Astrocyte (in vitro differentiated cells and primary cell): ENCODE results near the gene LHFPL3. TPM values are rescaled to one million over a fixed set of nuclear protein-coding genes. Genes with fewer than 3 reads are reported as not detected.

Experiments used
- DNase-seq: peaks from one replicate; pipeline ENCODE4 v3.0.0-alpha.2; 2010; ENCODE audit warnings: low read depth
- FAIRE-seq: peaks from 2 replicates; lab custom pipeline; 2011; peaks lifted over from hg19 to GRCh38; lab: Jason Lieb, UNC
- H2AFZ ChIP-seq: 2 replicates; pipeline ENCODE4 v1.6.0; 2012; ENCODE audit warnings: low read depth, low read length, inconsistent platforms
- H3K27ac ChIP-seq: 2 replicates; pipeline ENCODE4 v1.5.1; 2011; ENCODE audit warnings: low read depth, low read length, inconsistent platforms
- H3K27me3 ChIP-seq: 2 replicates; pipeline ENCODE4 v1.6.0; 2011; ENCODE audit warnings: low read length, inconsistent platforms; ENCODE audit not compliant: insufficient read depth
- H3K36me3 ChIP-seq: 2 replicates; pipeline ENCODE4 v1.5.1; 2011; ENCODE audit warnings: low read length, inconsistent platforms; ENCODE audit not compliant: insufficient read depth
- H3K4me1 ChIP-seq: 2 replicates; pipeline ENCODE4 v1.5.1; 2011; ENCODE audit warnings: low read length, inconsistent platforms; ENCODE audit not compliant: insufficient read depth
- H3K4me2 ChIP-seq: 2 replicates; pipeline ENCODE4 v1.6.0; 2012; ENCODE audit warnings: low read length, inconsistent platforms
- H3K4me3 ChIP-seq: 2 replicates; pipeline ENCODE4 v1.5.1; 2011; ENCODE audit warnings: low read depth, mild to moderate bottlenecking, low read length, inconsistent platforms; ENCODE audit not compliant: insufficient read depth
- H3K79me2 ChIP-seq: 2 replicates; pipeline ENCODE4 v1.6.0; 2012; ENCODE audit warnings: mild to moderate bottlenecking, low read length, inconsistent platforms; ENCODE audit not compliant: insufficient read depth
- H3K9ac ChIP-seq: 2 replicates; pipeline ENCODE4 v1.6.0; 2012; ENCODE audit warnings: mild to moderate bottlenecking, low read length, inconsistent platforms
- H3K9me3 ChIP-seq: 2 replicates; pipeline ENCODE4 v1.5.1; 2012; ENCODE audit warnings: low read depth, mild to moderate bottlenecking, low read length, inconsistent platforms; ENCODE audit not compliant: insufficient read depth
- H4K20me1 ChIP-seq: 2 replicates; pipeline ENCODE4 v1.6.0; 2012; ENCODE audit warnings: low read length, inconsistent platforms; ENCODE audit not compliant: insufficient read depth
- H3K27ac Mint-ChIP-seq: one replicate; pipeline ENCODE4 v1.8.0; 2021; ENCODE audit warnings: mild to moderate bottlenecking, mixed read lengths; ENCODE audit not compliant: unreplicated experiment
- H3K27me3 Mint-ChIP-seq: one replicate; pipeline ENCODE4 v1.8.0; 2021; ENCODE audit warnings: low read depth, mixed read lengths; ENCODE audit not compliant: unreplicated experiment
- H3K36me3 Mint-ChIP-seq: one replicate; pipeline ENCODE4 v1.8.0; 2021; ENCODE audit warnings: low read depth, mixed read lengths; ENCODE audit not compliant: unreplicated experiment
- H3K4me1 Mint-ChIP-seq: one replicate; pipeline ENCODE4 v1.8.0; 2021; ENCODE audit warnings: low read depth, mixed read lengths; ENCODE audit not compliant: unreplicated experiment
- H3K4me3 Mint-ChIP-seq: one replicate; pipeline ENCODE4 v1.8.0; 2021; ENCODE audit warnings: mild to moderate bottlenecking, moderate library complexity, mixed read lengths; ENCODE audit not compliant: unreplicated experiment
- H3K9me3 Mint-ChIP-seq: one replicate; pipeline ENCODE4 v1.8.0; 2021; ENCODE audit warnings: mild to moderate bottlenecking, mixed read lengths; ENCODE audit not compliant: unreplicated experiment
- EZH2 ChIP-seq: IDR thresholded peaks from 2 replicates; pipeline ENCODE4 v1.6.1; 2012; ENCODE audit warnings: mild to moderate bottlenecking, low read length, inconsistent platforms; ENCODE audit not compliant: insufficient read depth
- total RNA-seq: library from RNA; stranded (reverse); gene quantifications from 2 replicates; pipeline ENCODE4 v1.2.1, GENCODE V29; 2021
- TF ChIP-seq, protein P1 (sequence below): IDR thresholded peaks from 2 replicates; pipeline ENCODE4 v1.5.1; 2011; ENCODE audit warnings: low read depth, mild to moderate bottlenecking, inconsistent platforms, low read length, moderate library complexity; ENCODE audit not compliant: insufficient read depth

Gene LHFPL3
- total RNA-seq, 1 donor from 2014 or later: not detected

- Histone ChIP-seq H4K20me1 (no peaks in the 10 kb centered on the region), H3K9ac (no peak overlapping the region)
These were observed 605.2 kb downstream of the LHFPL3 start for GRCh38 chr7:104933521-104933988.

GRCh38 chr7:104934665-104935064 lies 606.3 kb downstream of the LHFPL3 start:
- TF ChIP-seq, protein P1, sequence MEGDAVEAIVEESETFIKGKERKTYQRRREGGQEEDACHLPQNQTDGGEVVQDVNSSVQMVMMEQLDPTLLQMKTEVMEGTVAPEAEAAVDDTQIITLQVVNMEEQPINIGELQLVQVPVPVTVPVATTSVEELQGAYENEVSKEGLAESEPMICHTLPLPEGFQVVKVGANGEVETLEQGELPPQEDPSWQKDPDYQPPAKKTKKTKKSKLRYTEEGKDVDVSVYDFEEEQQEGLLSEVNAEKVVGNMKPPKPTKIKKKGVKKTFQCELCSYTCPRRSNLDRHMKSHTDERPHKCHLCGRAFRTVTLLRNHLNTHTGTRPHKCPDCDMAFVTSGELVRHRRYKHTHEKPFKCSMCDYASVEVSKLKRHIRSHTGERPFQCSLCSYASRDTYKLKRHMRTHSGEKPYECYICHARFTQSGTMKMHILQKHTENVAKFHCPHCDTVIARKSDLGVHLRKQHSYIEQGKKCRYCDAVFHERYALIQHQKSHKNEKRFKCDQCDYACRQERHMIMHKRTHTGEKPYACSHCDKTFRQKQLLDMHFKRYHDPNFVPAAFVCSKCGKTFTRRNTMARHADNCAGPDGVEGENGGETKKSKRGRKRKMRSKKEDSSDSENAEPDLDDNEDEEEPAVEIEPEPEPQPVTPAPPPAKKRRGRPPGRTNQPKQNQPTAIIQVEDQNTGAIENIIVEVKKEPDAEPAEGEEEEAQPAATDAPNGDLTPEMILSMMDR: no peak
- TF ChIP-seq EZH2: no peak
- H3K27me3 Mint-ChIP-seq: peaks cover 2% of the 10 kb centered on the region
- Histone ChIP-seq H3K4me3 (no peak overlapping the region), H2AFZ (no peak overlapping the region), H3K36me3 (no peaks in the 10 kb centered on the region), H3K9ac (no peak overlapping the region), H3K4me2 (no peak overlapping the region), H3K4me1 (no peaks in the 10 kb centered on the region), H3K79me2 (no peaks in the 10 kb centered on the region), H4K20me1 (no peaks in the 10 kb centered on the region), H3K9me3 (no peaks in the 10 kb centered on the region), H3K27ac (no peak overlapping the region), H3K27me3 (no peaks in the 10 kb centered on the region)
- no peak overlapping the region for H3K4me3 Mint-ChIP-seq
- no peaks in the 10 kb centered on the region for H3K36me3 Mint-ChIP-seq
- FAIRE-seq (no peak), DNase-seq (no peak)
- no peak overlapping the region for H3K27ac Mint-ChIP-seq
- H3K9me3 Mint-ChIP-seq: no peaks in the 10 kb centered on the region
- no peaks in the 10 kb centered on the region for H3K4me1 Mint-ChIP-seq

More at GRCh38 chr7:104933521-104933988, 605.2 kb downstream of the LHFPL3 start:
- TF ChIP-seq EZH2: no peak
- TF ChIP-seq, protein P1: no peak
- no peaks in the 10 kb centered on the region for H3K36me3 ChIP-seq
- no peak overlapping the region for H2AFZ ChIP-seq
- no peak overlapping the region for H3K4me3 Mint-ChIP-seq
- H3K4me1 ChIP-seq: no peaks in the 10 kb centered on the region
- no peak overlapping the region for H3K27ac Mint-ChIP-seq
- DNase-seq: no peak
- no peak overlapping the region for H3K4me3 ChIP-seq
- no peak overlapping the region for H3K4me2 ChIP-seq
- H3K9me3 Mint-ChIP-seq: no peaks in the 10 kb centered on the region
- peaks cover 2% of the 10 kb centered on the region for H3K27me3 Mint-ChIP-seq
- H3K4me1 Mint-ChIP-seq: no peaks in the 10 kb centered on the region
- H3K9me3 ChIP-seq: no peaks in the 10 kb centered on the region
- no peaks in the 10 kb centered on the region for H3K36me3 Mint-ChIP-seq
- no peaks in the 10 kb centered on the region for H3K79me2 ChIP-seq
- no peak overlapping the region for H3K27ac ChIP-seq
- H3K27me3 ChIP-seq: no peaks in the 10 kb centered on the region
- FAIRE-seq: no peak

- Mint-ChIP-seq H3K27me3 (peaks cover 2% of the 10 kb centered on the region), H3K4me1 (no peaks in the 10 kb centered on the region)
- no peak for TF ChIP-seq EZH2
- TF ChIP-seq, protein P1: no peak
These were observed 606.9 kb downstream of the LHFPL3 start for GRCh38 chr7:104935276-104935675.

More at GRCh38 chr7:104935276-104935675, 606.9 kb downstream of the LHFPL3 start:
- no peaks in the 10 kb centered on the region for H3K79me2 ChIP-seq
- no peaks in the 10 kb centered on the region for H3K9me3 ChIP-seq
- no peaks in the 10 kb centered on the region for H3K27me3 ChIP-seq
- DNase-seq: no peak
- Mint-ChIP-seq H3K4me3 (no peak overlapping the region), H3K9me3 (no peaks in the 10 kb centered on the region), H3K36me3 (no peaks in the 10 kb centered on the region), H3K27ac (no peak overlapping the region)
- H3K4me1 ChIP-seq: no peaks in the 10 kb centered on the region
- no peak overlapping the region for H2AFZ ChIP-seq
- FAIRE-seq: no peak
- H3K36me3 ChIP-seq: no peaks in the 10 kb centered on the region
- H3K4me3 ChIP-seq: no peak overlapping the region
- no peak overlapping the region for H3K27ac ChIP-seq
- no peaks in the 10 kb centered on the region for H4K20me1 ChIP-seq
- no peak overlapping the region for H3K4me2 ChIP-seq
- no peak overlapping the region for H3K9ac ChIP-seq
